ENCODE results near the gene PIH1D1. TPM values are rescaled to one million over a fixed set of nuclear protein-coding genes. Genes with fewer than 3 reads are reported as not detected.
"Not testable (repeated sequence)": the region's sequence is repeated elsewhere in the genome, so short reads cannot be mapped to it uniquely, and the experiment has no call there.

Gene PIH1D1
- total RNA-seq, 1 experiment from 2014 or later, result 122 TPM

GRCh38 chr19:49473868-49474541, 22.4 kb upstream of the PIH1D1 start, which contains the start of gene FLT3LG:
Gene FLT3LG, plus strand, starts transcription at chr19:49474215. Its CDS starts 425 bp downstream, at chr19:49474640.
- Histone ChIP-seq H3K36me3 (ENCODE audit: insufficient read depth, low read length, poor library complexity, severe bottlenecking) (no peaks in the 10 kb centered on the region), H3K27me3 (replicated peaks; ENCODE audit: insufficient read depth, low read depth, low read length, poor library complexity) (no peaks in the 10 kb centered on the region), H3K4me3 (ENCODE audit: low read depth, low read length, poor library complexity, severe bottlenecking) (peak within 1 kb of the TSS; percentile 64), H3K9me3 (ENCODE audit: low read depth, low read length, poor library complexity, severe bottlenecking) (no peaks in the 10 kb centered on the region), H3K27ac (ENCODE audit: low read depth, low read length, poor library complexity, severe bottlenecking) (peak within 1 kb of the TSS; percentile 59), H3K4me1 (ENCODE audit: insufficient read depth, low read length, poor library complexity, severe bottlenecking) (peaks cover 13% of the 10 kb centered on the region)
- POLR2A ChIA-PET (ENCODE audit: low non-redundant PET), result no interaction called here
- intact Hi-C loops (cut with micrococcal nuclease; ENCODE audit: unreplicated experiment), result no loop called here
- no TSS peak for BruUV-seq (replicated peaks)
- TF ChIP-seq EZH2 (IDR thresholded peaks at IDR 0.05; ENCODE audit: borderline replicate concordance, low read depth, low read length, poor library complexity, severe bottlenecking) (no peak), CTCF (conservative IDR thresholded peaks at IDR 0.05; ENCODE audit: low read depth, low read length) (peak; percentile 99)
- CTCF ChIA-PET, result interaction anchor here (0.6 to 0.7 kb wide), 5 partner anchors 23 to 97 kb away, joined by 3 to 6 read pairs (median 4); no protein-coding TSS in a partner anchor
- DNase-seq (ENCODE audit: low spot score), result peak; percentile 86

GRCh38 chr19:49473501-49473867, 21.9 kb upstream of the PIH1D1 start:
- Histone ChIP-seq H3K4me1 (ENCODE audit: insufficient read depth, low read length, poor library complexity, severe bottlenecking) (peaks cover 18% of the 10 kb centered on the region), H3K4me3 (ENCODE audit: low read depth, low read length, poor library complexity, severe bottlenecking) (peak overlapping the region; percentile 64)
- H3K27me3 ChIP-seq (replicated peaks; ENCODE audit: insufficient read depth, low read depth, low read length, poor library complexity); H3K9me3 ChIP-seq (ENCODE audit: low read depth, low read length, poor library complexity, severe bottlenecking); BruUV-seq (replicated peaks); intact Hi-C loops (cut with micrococcal nuclease; ENCODE audit: unreplicated experiment); H3K36me3 ChIP-seq (ENCODE audit: insufficient read depth, low read length, poor library complexity, severe bottlenecking); H3K27ac ChIP-seq (ENCODE audit: low read depth, low read length, poor library complexity, severe bottlenecking); POLR2A ChIA-PET (ENCODE audit: low non-redundant PET); DNase-seq (ENCODE audit: low spot score): not testable (repeated sequence)
- CTCF ChIA-PET, result interaction anchor here (0.6 to 0.7 kb wide), 4 partner anchors 23 to 97 kb away, joined by 3 to 6 read pairs (median 4); no protein-coding TSS in a partner anchor

- Histone ChIP-seq H3K27ac (ENCODE audit: low read depth, low read length, poor library complexity, severe bottlenecking) (no peak overlapping the region), H3K4me1 (ENCODE audit: insufficient read depth, low read length, poor library complexity, severe bottlenecking) (peaks cover 18% of the 10 kb centered on the region), H3K9me3 (ENCODE audit: low read depth, low read length, poor library complexity, severe bottlenecking) (no peaks in the 10 kb centered on the region), H3K27me3 (replicated peaks; ENCODE audit: insufficient read depth, low read depth, low read length, poor library complexity) (no peaks in the 10 kb centered on the region), H3K36me3 (ENCODE audit: insufficient read depth, low read length, poor library complexity, severe bottlenecking) (no peaks in the 10 kb centered on the region), H3K4me3 (ENCODE audit: low read depth, low read length, poor library complexity, severe bottlenecking) (no peak overlapping the region)
- intact Hi-C loops (cut with micrococcal nuclease; ENCODE audit: unreplicated experiment), result no loop called here
- no TSS peak for BruUV-seq (replicated peaks)
- TF ChIP-seq CTCF (conservative IDR thresholded peaks at IDR 0.05; ENCODE audit: low read depth, low read length) (no peak), EZH2 (IDR thresholded peaks at IDR 0.05; ENCODE audit: borderline replicate concordance, low read depth, low read length, poor library complexity, severe bottlenecking) (no peak)
- ChIA-PET CTCF (no interaction called here), POLR2A (ENCODE audit: low non-redundant PET) (no interaction called here)
- no peak for DNase-seq (ENCODE audit: low spot score)
Measured at GRCh38 chr19:49472936-49473335, 21.3 kb upstream of the PIH1D1 start.

GRCh38 chr19:49470615-49470978, 19.0 kb upstream of the PIH1D1 start:
- Histone ChIP-seq H3K4me1 (ENCODE audit: insufficient read depth, low read length, poor library complexity, severe bottlenecking) (peaks cover 15% of the 10 kb centered on the region), H3K9me3 (ENCODE audit: low read depth, low read length, poor library complexity, severe bottlenecking) (no peaks in the 10 kb centered on the region), H3K4me3 (ENCODE audit: low read depth, low read length, poor library complexity, severe bottlenecking) (no peak overlapping the region), H3K27ac (ENCODE audit: low read depth, low read length, poor library complexity, severe bottlenecking) (no peak overlapping the region), H3K36me3 (ENCODE audit: insufficient read depth, low read length, poor library complexity, severe bottlenecking) (no peaks in the 10 kb centered on the region), H3K27me3 (replicated peaks; ENCODE audit: insufficient read depth, low read depth, low read length, poor library complexity) (no peaks in the 10 kb centered on the region)
- ChIA-PET POLR2A (ENCODE audit: low non-redundant PET) (no interaction called here), CTCF (interaction anchor here (0.6 kb wide), 1 partner anchor 20 kb away, joined by 4 read pairs; no protein-coding TSS in a partner anchor)
- no TSS peak for BruUV-seq (replicated peaks)
- DNase-seq (ENCODE audit: low spot score), result no peak
- intact Hi-C loops (cut with micrococcal nuclease; ENCODE audit: unreplicated experiment), result no loop called here
- TF ChIP-seq EZH2 (IDR thresholded peaks at IDR 0.05; ENCODE audit: borderline replicate concordance, low read depth, low read length, poor library complexity, severe bottlenecking), result no peak
